ENCODE data around the gene SLC38A5.
A peak's percentile ranks its signal among the peaks of the same experiment; 100 is the strongest.
"Not testable (repeated sequence)": the region's sequence is repeated elsewhere in the genome, so short reads cannot be mapped to it uniquely, and the experiment has no call there.

Gene SLC38A5

GRCh38 chrX:48470110-48470832, at the start of gene SLC38A5:
Gene SLC38A5, minus strand, starts transcription at chrX:48470260. Its CDS starts 2,336 bp downstream, at chrX:48467924.
- DNase-seq = no peak

- not testable (repeated sequence) for DNase-seq
Observed at GRCh38 chrX:48519481-48519880, 49.4 kb upstream of the SLC38A5 start.

DNA sequence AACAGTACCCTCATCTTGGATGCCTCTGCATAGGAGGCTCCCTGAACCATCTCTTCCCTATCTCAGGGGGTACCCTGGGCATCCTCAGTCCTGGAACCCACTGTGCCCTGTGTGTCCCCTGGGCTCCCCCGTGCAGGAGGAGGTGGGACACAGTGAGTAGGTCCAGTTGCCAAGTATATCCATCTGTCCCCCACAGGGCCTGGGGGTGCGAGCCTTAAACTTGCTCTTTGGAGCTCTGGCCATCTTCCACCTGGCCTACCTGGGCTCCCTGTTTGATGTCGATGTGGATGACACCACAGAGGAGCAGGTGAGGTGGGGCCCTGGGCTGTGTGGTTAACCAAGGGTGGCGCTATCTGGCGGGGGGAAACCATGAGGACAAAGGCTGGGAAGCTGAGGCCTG, 46.9 kb upstream of the SLC38A5 start:
- no peak for DNase-seq

GRCh38 chrX:48516285-48516684, 46.2 kb upstream of the SLC38A5 start:
- no peak for DNase-seq

DNA sequence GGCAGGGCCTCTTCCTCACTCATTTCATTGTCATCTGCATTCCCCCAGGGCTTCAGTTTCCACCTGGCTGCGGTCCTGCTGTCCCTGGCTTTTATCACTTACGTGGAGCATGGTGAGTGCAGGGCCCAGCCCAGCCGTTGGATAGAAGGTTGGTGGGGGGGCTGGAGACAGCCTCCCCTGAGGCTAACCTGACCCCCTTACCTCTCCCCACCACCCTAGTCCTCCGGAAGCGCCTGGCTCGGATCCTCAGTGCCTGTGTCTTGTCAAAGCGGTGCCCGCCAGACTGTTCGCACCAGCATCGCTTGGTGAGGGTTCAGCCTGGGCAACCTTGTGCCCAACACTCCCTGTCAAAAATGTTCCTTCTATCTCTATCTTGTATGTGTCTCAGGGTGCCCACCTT, 45.8 kb upstream of the SLC38A5 start:
- DNase-seq = no peak

DNA sequence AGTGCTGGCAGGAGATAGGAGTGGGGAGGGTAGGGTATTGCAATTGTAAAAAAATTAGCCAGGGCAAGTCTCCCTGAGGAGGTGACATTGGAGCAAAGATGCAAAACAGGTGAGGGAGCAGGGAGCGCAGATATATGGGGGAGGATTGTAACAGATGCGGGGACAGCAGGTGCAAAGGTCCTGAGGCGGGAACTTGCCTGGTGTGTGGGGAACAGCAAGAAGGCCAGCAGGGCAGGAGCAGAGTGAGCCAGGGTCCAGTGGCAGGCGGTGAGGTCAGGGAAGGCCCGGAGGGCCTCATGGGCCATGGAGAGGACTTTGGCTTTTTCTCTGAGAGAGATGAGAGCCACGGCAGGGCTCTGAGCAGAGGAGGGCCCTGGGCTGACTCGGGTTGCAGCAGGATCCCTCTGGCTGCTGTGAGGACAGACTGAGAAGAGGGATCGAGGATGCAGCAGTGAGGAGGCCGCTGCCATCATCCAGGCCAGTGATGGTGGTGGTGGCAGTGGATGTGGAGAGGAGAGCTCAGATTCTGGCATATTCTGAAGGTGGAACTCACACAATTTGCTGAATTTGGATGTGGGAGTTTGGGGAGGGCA, 44.9 kb upstream of the SLC38A5 start:
- DNase-seq = no peak

DNA sequence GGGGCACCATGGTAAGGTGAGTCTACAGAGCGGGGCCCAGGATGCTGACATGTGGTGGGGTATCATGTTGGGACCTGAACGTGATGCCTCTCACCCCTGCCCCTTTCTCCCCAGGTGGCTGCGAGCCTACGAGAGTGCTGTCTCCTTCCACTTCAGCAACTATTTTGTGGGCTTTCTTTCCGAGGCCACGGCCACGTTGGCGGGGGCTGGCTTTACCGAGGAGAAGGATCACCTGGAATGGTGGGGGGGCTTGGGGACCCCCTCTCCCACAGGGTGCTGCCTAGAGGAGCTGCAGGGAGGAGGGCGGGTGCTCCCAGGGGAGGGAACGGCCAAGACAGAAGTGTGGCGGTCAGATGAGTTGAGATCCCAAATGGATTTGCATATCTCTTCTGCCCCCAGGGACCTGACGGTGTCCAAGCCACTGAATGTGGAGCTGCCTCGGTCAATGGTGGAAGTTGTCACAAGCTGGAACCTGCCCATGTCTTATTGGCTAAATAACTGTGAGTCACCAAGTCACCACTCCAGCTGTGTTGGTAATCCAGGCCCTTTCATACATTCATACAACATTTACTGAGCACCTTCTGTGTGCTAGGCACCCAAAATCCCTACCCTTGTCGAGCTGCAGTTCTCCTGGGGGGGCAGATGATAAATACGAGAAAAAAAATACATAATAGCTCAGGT, 44.2 kb upstream of the SLC38A5 start:
- DNase-seq = no peak

- DNase-seq = no peak
Observed at GRCh38 chrX:48513670-48514069, 43.6 kb upstream of the SLC38A5 start.

DNA sequence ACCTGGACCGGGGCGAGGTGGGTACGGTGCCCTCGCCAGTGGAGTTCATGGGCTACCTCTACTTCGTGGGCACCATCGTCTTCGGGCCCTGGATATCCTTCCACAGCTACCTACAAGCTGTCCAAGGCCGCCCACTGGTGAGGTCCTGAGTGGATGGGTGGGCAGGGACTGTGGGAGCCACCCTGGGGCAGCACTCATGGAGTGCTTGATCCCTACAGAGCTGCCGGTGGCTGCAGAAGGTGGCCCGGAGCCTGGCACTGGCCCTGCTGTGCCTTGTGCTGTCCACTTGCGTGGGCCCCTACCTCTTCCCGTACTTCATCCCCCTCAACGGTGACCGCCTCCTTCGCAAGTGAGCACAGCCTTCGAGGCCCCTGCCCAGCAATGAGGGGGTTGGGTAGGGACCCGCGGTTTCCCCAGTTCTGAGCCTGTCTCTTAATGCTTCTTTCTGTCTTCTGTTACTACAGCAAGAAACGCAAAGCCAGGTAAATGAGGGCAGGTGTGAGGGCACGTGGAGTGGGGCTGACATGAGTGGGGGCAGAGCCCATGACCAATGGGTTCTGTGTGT, 42.4 kb upstream of the SLC38A5 start:
- DNase-seq = no peak

DNA sequence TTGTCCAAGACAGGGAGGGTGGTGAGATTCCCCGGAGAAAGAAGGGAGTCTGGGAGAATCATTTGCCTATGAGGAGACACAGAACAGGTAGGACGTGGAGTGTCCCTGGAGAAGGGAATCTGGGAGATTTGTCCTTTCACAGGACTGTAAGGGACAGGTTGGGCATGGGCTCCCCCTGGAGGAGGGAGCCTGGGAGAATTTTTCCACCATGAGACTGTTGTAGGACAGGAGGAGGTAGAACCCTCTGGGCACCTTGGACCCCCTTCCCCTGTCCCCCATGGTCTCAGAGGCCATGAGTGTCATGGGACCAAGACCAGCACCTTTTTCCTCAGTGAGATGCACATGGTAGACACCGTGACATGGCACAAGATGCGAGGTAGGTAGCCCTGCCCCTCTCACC, 41.5 kb upstream of the SLC38A5 start:
- DNase-seq = no peak

DNA sequence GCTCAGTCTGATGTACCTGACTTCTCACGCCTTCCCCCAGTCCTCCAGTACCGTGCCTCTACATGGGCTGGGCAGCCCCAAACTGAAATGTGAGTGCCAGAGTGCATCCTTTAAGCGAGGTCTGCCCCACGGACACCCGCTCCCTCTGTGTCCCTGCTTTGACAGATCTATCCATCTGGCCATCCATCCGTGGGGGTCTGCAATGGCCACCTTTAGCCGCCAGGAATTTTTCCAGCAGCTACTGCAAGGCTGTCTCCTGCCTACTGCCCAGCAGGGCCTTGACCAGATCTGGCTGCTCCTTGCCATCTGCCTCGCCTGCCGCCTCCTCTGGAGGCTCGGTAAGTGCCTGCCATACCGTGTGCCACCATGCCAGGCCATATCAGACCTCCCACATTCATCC, 39.6 kb upstream of the SLC38A5 start:
- no peak for DNase-seq

- no peak for DNase-seq
Observed at GRCh38 chrX:48509245-48509590, 39.2 kb upstream of the SLC38A5 start.

DNA sequence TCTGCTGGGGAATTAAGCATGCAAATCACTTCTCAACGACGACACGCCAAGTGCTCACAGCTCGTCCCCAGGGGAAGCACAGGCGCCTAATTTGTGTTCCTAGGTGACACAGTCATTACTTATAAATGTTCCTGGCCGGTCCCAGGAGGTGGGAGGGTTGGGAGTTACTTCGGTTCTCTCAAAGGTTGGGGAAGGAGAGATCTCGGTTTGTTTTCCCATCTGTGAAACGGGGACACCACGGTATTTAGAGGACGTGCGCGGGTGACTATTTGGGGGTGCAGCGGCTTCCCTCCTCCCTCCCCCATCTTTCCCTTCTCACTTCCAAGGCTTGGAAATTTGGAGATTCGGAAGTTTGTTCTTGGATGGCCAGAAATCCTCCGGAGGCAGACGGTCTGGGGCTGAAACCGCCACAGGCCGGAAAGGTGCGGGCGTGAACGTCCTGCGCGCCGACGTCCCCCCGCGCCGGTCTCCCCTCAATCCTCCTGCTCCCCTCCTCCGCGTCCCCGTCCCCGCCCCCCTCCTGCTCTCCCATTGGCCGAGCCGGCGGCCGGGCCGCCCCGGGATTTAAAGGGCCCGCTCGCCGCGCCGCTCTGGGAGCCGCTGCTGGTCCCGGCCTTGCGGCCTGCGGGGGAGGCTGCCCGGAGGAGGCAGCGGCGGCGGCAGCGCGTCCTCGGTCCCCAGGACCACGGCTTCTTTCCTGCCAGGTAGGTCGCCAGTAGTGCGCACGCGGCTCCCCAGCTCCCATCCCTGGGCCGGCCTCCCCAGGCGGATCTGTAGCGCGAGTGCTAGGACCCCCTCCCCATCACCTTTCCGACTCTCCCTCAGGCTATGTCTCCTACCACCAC, 38.6 kb upstream of the SLC38A5 start, which contains the start of gene PORCN:
Gene PORCN, plus strand, starts transcription at position 593 of the 845 bp plus-strand sequence. CDS start 829 bp downstream, outside the sequence.
- peak; percentile 67 for DNase-seq

GRCh38 chrX:48507246-48507645, 37.2 kb upstream of the SLC38A5 start:
- DNase-seq = no peak

DNA sequence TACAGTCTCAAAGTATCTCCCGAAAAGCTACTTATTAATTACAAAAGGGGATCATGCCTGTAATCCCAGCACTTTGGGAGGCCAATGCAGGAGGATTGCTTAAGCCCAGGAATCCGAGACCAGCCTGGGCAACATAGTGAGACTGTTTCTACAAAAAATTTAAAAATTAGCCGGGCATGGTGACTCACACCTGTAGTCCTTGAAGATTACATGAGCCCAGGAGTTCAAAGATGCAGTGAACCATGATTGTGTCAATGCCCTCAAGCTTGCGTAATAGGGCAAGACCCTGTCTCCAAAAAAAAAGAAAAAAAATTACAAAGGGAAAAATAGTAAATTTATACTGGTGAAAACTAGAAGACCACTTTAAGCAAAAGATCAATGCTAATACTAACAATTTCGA, 35.4 kb upstream of the SLC38A5 start:
- no peak for DNase-seq

GRCh38 chrX:48504261-48504660, 34.2 kb upstream of the SLC38A5 start:
- DNase-seq = no peak

DNA sequence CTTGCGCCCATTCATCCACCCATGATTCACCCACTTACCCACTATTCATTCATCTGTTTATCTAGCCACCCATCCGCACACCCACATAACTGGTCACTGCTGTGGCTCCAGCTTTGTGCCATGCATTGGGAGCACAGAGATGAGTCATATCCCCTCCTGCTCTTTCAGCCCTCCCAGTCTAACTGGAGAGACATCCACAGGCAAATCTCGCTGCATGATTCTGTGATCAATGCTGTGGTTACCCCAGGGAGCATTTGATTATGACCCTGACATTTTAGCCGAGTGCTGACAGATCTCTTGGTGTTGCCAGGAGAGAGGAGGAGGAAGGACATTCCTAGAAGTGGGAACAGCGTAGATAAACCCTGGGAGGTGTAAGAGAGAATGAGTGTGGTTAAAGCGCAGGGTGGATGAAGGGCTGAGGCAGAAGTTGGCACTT, 28.3 kb upstream of the SLC38A5 start:
- DNase-seq = no peak

- no peak for DNase-seq
Observed at GRCh38 chrX:48497871-48498270, 27.8 kb upstream of the SLC38A5 start.

GRCh38 chrX:48496660-48497059, 26.6 kb upstream of the SLC38A5 start:
- no peak for DNase-seq

- no peak for DNase-seq
Observed at GRCh38 chrX:48493890-48494364, 23.9 kb upstream of the SLC38A5 start.

- no peak for DNase-seq
Observed at GRCh38 chrX:48492293-48492910, 22.3 kb upstream of the SLC38A5 start.

GRCh38 chrX:48491809-48492208, 21.7 kb upstream of the SLC38A5 start:
- DNase-seq = no peak
